Measurements from ENCODE around the gene CANT1.

Gene CANT1

GRCh38 chr17:79038545-79039135 is 29.1 kb upstream of the CANT1 start:
- Histone ChIP-seq H3K79me1 (ENCODE audit: low read length) (no peaks in the 10 kb centered on the region), H3K4me1 (ENCODE audit: control insufficient read depth in 1 of 2, insufficient read depth in 2 of 2, low read length in 2 of 2) (no peaks in the 10 kb centered on the region), H3K9ac (ENCODE audit: low read length) (no peak overlapping the region), H2AFZ (ENCODE audit: insufficient read depth, low read length, poor library complexity) (no peak overlapping the region), H2BK12ac (ENCODE audit: low read length) (no peak overlapping the region), H3K4ac (ENCODE audit: low read depth, low read length) (no peak overlapping the region), H2AK5ac (ENCODE audit: low read length) (no peak overlapping the region), H3K14ac (ENCODE audit: low read length) (no peak overlapping the region), H2BK5ac (ENCODE audit: low read depth, low read length, poor library complexity) (no peak overlapping the region), H2BK120ac (ENCODE audit: insufficient read depth, low read length, poor library complexity) (no peak overlapping the region), H3K4me2 (ENCODE audit: low read length) (no peak overlapping the region), H3K27me3 (ENCODE audit: insufficient read depth, low read length) (no peaks in the 10 kb centered on the region), H4K12ac (ENCODE audit: low read depth, low read length) (no peak overlapping the region), H3K79me2 (ENCODE audit: control insufficient read depth, insufficient read depth, low read length, poor library complexity) (no peaks in the 10 kb centered on the region), H4K91ac (ENCODE audit: low read depth, low read length) (no peak overlapping the region), H3K27ac (ENCODE audit: low read depth, low read length) (no peak overlapping the region), H4K8ac (ENCODE audit: low read depth, low read length) (no peak overlapping the region), H3K18ac (ENCODE audit: low read length) (no peak overlapping the region), H3K4me3 (ENCODE audit: low read depth, low read length) (no peak overlapping the region), H3K36me3 (ENCODE audit: control insufficient read depth in 1 of 2, insufficient read depth in 2 of 2, low read length in 2 of 2) (no peaks in the 10 kb centered on the region), H3K23ac (ENCODE audit: low read length) (no peak overlapping the region), H3K9me3 (ENCODE audit: insufficient read depth, low read depth, low read length) (peaks cover 9% of the 10 kb centered on the region)
- DNase-seq: peak; percentile 45 to 55
- WGBS (ENCODE audit: extremely low coverage, insufficient coverage, insufficient read length): no CpG with 5 or more reads among the region's 8 CpGs

- Histone ChIP-seq H2BK120ac (ENCODE audit: insufficient read depth, low read length, poor library complexity) (no peak overlapping the region), H3K14ac (ENCODE audit: low read length) (no peak overlapping the region), H3K27me3 (ENCODE audit: insufficient read depth, low read length) (no peaks in the 10 kb centered on the region), H2AK5ac (ENCODE audit: low read length) (no peak overlapping the region), H2BK5ac (ENCODE audit: low read depth, low read length, poor library complexity) (no peak overlapping the region), H3K79me2 (ENCODE audit: control insufficient read depth, insufficient read depth, low read length, poor library complexity) (no peaks in the 10 kb centered on the region), H3K9ac (ENCODE audit: low read length) (no peak overlapping the region), H3K4me1 (ENCODE audit: control insufficient read depth in 1 of 2, insufficient read depth in 2 of 2, low read length in 2 of 2) (peaks cover 7 to 9% of the 10 kb centered on the region in 2 experiments), H3K23ac (ENCODE audit: low read length) (no peak overlapping the region), H2AFZ (ENCODE audit: insufficient read depth, low read length, poor library complexity) (no peak overlapping the region), H3K36me3 (ENCODE audit: control insufficient read depth in 1 of 2, insufficient read depth in 2 of 2, low read length in 2 of 2) (no peaks in the 10 kb centered on the region), H3K4me2 (ENCODE audit: low read length) (no peak overlapping the region), H3K18ac (ENCODE audit: low read length) (no peak overlapping the region), H2BK12ac (ENCODE audit: low read length) (no peak overlapping the region), H4K91ac (ENCODE audit: low read depth, low read length) (no peak overlapping the region), H3K79me1 (ENCODE audit: low read length) (no peaks in the 10 kb centered on the region), H3K4me3 (ENCODE audit: low read depth, low read length) (no peak overlapping the region), H3K27ac (ENCODE audit: low read depth, low read length) (no peak overlapping the region), H4K8ac (ENCODE audit: low read depth, low read length) (no peak overlapping the region), H3K9me3 (ENCODE audit: insufficient read depth, low read depth, low read length) (peaks cover 3% of the 10 kb centered on the region), H4K12ac (ENCODE audit: low read depth, low read length) (no peak overlapping the region), H3K4ac (ENCODE audit: low read depth, low read length) (no peak overlapping the region)
- WGBS (ENCODE audit: extremely low coverage, insufficient coverage, insufficient read length): no CpG with 5 or more reads among the region's 3 CpGs
- DNase-seq: no peak
These were observed 27.0 kb upstream of the CANT1 start for GRCh38 chr17:79036596-79036995.

- Histone ChIP-seq H3K79me1 (ENCODE audit: low read length) (no peaks in the 10 kb centered on the region), H3K36me3 (ENCODE audit: control insufficient read depth in 1 of 2, insufficient read depth in 2 of 2, low read length in 2 of 2) (no peaks in the 10 kb centered on the region), H3K4me2 (ENCODE audit: low read length) (no peak overlapping the region), H3K18ac (ENCODE audit: low read length) (no peak overlapping the region), H3K79me2 (ENCODE audit: control insufficient read depth, insufficient read depth, low read length, poor library complexity) (no peaks in the 10 kb centered on the region), H3K4me3 (ENCODE audit: low read depth, low read length) (no peak overlapping the region), H2AFZ (ENCODE audit: insufficient read depth, low read length, poor library complexity) (no peak overlapping the region), H3K4ac (ENCODE audit: low read depth, low read length) (no peak overlapping the region), H4K8ac (ENCODE audit: low read depth, low read length) (no peak overlapping the region), H4K91ac (ENCODE audit: low read depth, low read length) (no peak overlapping the region), H3K23ac (ENCODE audit: low read length) (no peak overlapping the region), H3K27ac (ENCODE audit: low read depth, low read length) (no peak overlapping the region), H2BK12ac (ENCODE audit: low read length) (no peak overlapping the region), H2BK5ac (ENCODE audit: low read depth, low read length, poor library complexity) (no peak overlapping the region), H3K14ac (ENCODE audit: low read length) (no peak overlapping the region), H3K9me3 (ENCODE audit: insufficient read depth, low read depth, low read length) (peaks cover 3% of the 10 kb centered on the region), H3K27me3 (ENCODE audit: insufficient read depth, low read length) (no peaks in the 10 kb centered on the region), H3K9ac (ENCODE audit: low read length) (no peak overlapping the region), H2BK120ac (ENCODE audit: insufficient read depth, low read length, poor library complexity) (no peak overlapping the region), H2AK5ac (ENCODE audit: low read length) (no peak overlapping the region), H4K12ac (ENCODE audit: low read depth, low read length) (no peak overlapping the region), H3K4me1 (ENCODE audit: control insufficient read depth in 1 of 2, insufficient read depth in 2 of 2, low read length in 2 of 2) (peaks cover 7 to 9% of the 10 kb centered on the region in 2 experiments)
- WGBS (ENCODE audit: extremely low coverage, insufficient coverage, insufficient read length): no CpG with 5 or more reads among the region's 6 CpGs
- no peak for DNase-seq
These were observed 26.6 kb upstream of the CANT1 start for GRCh38 chr17:79036181-79036580.

DNA sequence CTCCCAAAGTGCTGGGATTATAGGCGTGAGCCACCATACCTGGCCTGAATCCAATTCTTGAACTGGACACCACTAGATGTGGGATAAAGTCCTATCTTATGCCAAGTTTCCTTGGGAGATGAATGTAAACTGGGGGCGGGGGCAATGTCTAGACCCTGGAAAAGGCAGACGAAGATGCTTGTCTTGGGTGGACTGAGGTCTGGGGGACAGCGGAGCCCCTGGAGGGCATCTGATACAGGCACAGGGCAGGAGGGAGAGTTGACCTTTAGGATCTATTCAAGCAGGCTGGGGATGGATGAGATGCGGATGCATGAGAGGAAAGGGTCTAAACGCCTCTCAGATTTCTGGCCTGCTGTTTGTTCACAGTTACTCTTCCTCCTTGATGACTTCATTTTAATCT is 26.1 kb upstream of the CANT1 start:
- Histone ChIP-seq H3K79me2 (ENCODE audit: control insufficient read depth, insufficient read depth, low read length, poor library complexity) (no peaks in the 10 kb centered on the region), H4K8ac (ENCODE audit: low read depth, low read length) (no peak overlapping the region), H3K4me1 (ENCODE audit: control insufficient read depth in 1 of 2, insufficient read depth in 2 of 2, low read length in 2 of 2) (peaks cover 7 to 9% of the 10 kb centered on the region in 2 experiments), H2BK5ac (ENCODE audit: low read depth, low read length, poor library complexity) (no peak overlapping the region), H2BK12ac (ENCODE audit: low read length) (no peak overlapping the region), H3K36me3 (ENCODE audit: control insufficient read depth in 1 of 2, insufficient read depth in 2 of 2, low read length in 2 of 2) (no peaks in the 10 kb centered on the region), H3K79me1 (ENCODE audit: low read length) (no peaks in the 10 kb centered on the region), H3K14ac (ENCODE audit: low read length) (no peak overlapping the region), H3K9ac (ENCODE audit: low read length) (no peak overlapping the region), H2BK120ac (ENCODE audit: insufficient read depth, low read length, poor library complexity) (no peak overlapping the region), H3K9me3 (ENCODE audit: insufficient read depth, low read depth, low read length) (peaks cover 3% of the 10 kb centered on the region), H3K4me2 (ENCODE audit: low read length) (no peak overlapping the region), H3K27ac (ENCODE audit: low read depth, low read length) (no peak overlapping the region), H4K91ac (ENCODE audit: low read depth, low read length) (no peak overlapping the region), H3K4me3 (ENCODE audit: low read depth, low read length) (no peak overlapping the region), H3K18ac (ENCODE audit: low read length) (no peak overlapping the region), H3K4ac (ENCODE audit: low read depth, low read length) (no peak overlapping the region), H4K12ac (ENCODE audit: low read depth, low read length) (no peak overlapping the region), H3K23ac (ENCODE audit: low read length) (no peak overlapping the region), H3K27me3 (ENCODE audit: insufficient read depth, low read length) (no peaks in the 10 kb centered on the region), H2AFZ (ENCODE audit: insufficient read depth, low read length, poor library complexity) (no peak overlapping the region), H2AK5ac (ENCODE audit: low read length) (no peak overlapping the region)
- no peak for DNase-seq
- WGBS (ENCODE audit: extremely low coverage, insufficient coverage, insufficient read length): no CpG with 5 or more reads among the region's 6 CpGs
